Measurements from ENCODE around the gene N4BP2L2.

The N4BP2L2 gene

GRCh38 chr13:32499538-32500210 lies 38.9 kb downstream of the N4BP2L2 start:
- H3K9me3 ChIP-seq (ENCODE audit: control insufficient read depth, low read length), result no peaks in the 10 kb centered on the region
- H3K36me3 ChIP-seq (ENCODE audit: control insufficient read depth, insufficient read depth, low read length), result no peaks in the 10 kb centered on the region
- H3K9ac ChIP-seq, result no peak overlapping the region
- no peaks in the 10 kb centered on the region for H3K79me2 ChIP-seq
- no peaks in the 10 kb centered on the region for H3K27me3 ChIP-seq (ENCODE audit: control insufficient read depth, insufficient read depth, low read length)
- H3K4me2 ChIP-seq (ENCODE audit: low read length), result no peak overlapping the region
- peaks cover 4% of the 10 kb centered on the region for H3K4me1 ChIP-seq
- TF ChIP-seq, protein P1, sequence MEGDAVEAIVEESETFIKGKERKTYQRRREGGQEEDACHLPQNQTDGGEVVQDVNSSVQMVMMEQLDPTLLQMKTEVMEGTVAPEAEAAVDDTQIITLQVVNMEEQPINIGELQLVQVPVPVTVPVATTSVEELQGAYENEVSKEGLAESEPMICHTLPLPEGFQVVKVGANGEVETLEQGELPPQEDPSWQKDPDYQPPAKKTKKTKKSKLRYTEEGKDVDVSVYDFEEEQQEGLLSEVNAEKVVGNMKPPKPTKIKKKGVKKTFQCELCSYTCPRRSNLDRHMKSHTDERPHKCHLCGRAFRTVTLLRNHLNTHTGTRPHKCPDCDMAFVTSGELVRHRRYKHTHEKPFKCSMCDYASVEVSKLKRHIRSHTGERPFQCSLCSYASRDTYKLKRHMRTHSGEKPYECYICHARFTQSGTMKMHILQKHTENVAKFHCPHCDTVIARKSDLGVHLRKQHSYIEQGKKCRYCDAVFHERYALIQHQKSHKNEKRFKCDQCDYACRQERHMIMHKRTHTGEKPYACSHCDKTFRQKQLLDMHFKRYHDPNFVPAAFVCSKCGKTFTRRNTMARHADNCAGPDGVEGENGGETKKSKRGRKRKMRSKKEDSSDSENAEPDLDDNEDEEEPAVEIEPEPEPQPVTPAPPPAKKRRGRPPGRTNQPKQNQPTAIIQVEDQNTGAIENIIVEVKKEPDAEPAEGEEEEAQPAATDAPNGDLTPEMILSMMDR (IDR thresholded peaks at IDR 0.05), result no peak
- H3K4me3 ChIP-seq (ENCODE audit: low read depth, low read length), result no peak overlapping the region
- H3K27ac ChIP-seq, result no peak overlapping the region
- no peak overlapping the region for H2AFZ ChIP-seq

GRCh38 chr13:32497589-32497988 lies 41.0 kb downstream of the N4BP2L2 start:
- Histone ChIP-seq H3K27ac (no peak overlapping the region), H3K4me2 (ENCODE audit: low read length) (no peak overlapping the region), H3K36me3 (ENCODE audit: control insufficient read depth, insufficient read depth, low read length) (no peaks in the 10 kb centered on the region), H2AFZ (no peak overlapping the region), H3K27me3 (ENCODE audit: control insufficient read depth, insufficient read depth, low read length) (no peaks in the 10 kb centered on the region), H3K4me3 (ENCODE audit: low read depth, low read length) (no peak overlapping the region), H3K4me1 (peaks cover 4% of the 10 kb centered on the region), H3K9me3 (ENCODE audit: control insufficient read depth, low read length) (no peaks in the 10 kb centered on the region), H3K79me2 (no peaks in the 10 kb centered on the region), H3K9ac (no peak overlapping the region)
- TF ChIP-seq, protein P1 (IDR thresholded peaks at IDR 0.05), result no peak

DNA sequence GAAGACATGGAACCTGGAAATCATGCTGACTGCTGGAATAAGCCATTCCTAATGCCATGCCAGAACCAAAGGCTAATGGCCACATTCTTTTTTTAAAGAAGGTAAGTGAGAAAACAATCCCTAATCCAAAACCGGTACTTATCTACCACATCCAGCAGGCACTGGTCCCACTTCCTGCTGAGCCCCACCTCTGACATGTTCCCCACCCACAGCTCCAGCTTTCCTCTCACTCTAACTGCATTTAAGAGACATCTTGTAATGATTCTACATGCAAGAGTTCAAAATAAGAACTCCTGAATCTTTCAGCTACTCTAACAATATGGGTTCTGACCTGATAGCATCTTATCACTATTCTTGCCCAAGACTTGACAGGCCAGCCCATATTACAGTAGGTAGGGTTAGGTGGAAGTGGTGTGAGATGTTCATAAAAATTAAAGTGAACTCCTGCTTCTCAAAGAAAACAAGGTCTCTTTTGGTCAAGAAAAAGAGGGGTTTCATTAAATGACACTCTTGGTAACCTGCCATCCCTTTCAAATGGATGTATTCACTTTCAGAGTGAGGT lies 41.9 kb downstream of the N4BP2L2 start:
- Histone ChIP-seq H3K4me3 (ENCODE audit: low read depth, low read length) (no peak overlapping the region), H2AFZ (no peak overlapping the region), H3K36me3 (ENCODE audit: control insufficient read depth, insufficient read depth, low read length) (no peaks in the 10 kb centered on the region), H3K79me2 (no peaks in the 10 kb centered on the region), H3K9me3 (ENCODE audit: control insufficient read depth, low read length) (no peaks in the 10 kb centered on the region), H3K4me2 (ENCODE audit: low read length) (no peak overlapping the region), H3K27ac (no peak overlapping the region), H3K4me1 (peaks cover 4% of the 10 kb centered on the region), H3K9ac (no peak overlapping the region), H3K27me3 (ENCODE audit: control insufficient read depth, insufficient read depth, low read length) (no peaks in the 10 kb centered on the region)
- TF ChIP-seq, protein P1 (IDR thresholded peaks at IDR 0.05), result no peak

- H3K4me1 ChIP-seq, result peaks cover 4% of the 10 kb centered on the region
- H3K9ac ChIP-seq, result no peak overlapping the region
- TF ChIP-seq, protein P1 (IDR thresholded peaks at IDR 0.05), result no peak
- H3K36me3 ChIP-seq (ENCODE audit: control insufficient read depth, insufficient read depth, low read length), result no peaks in the 10 kb centered on the region
- no peaks in the 10 kb centered on the region for H3K9me3 ChIP-seq (ENCODE audit: control insufficient read depth, low read length)
- no peak overlapping the region for H2AFZ ChIP-seq
- H3K79me2 ChIP-seq, result no peaks in the 10 kb centered on the region
- no peak overlapping the region for H3K4me3 ChIP-seq (ENCODE audit: low read depth, low read length)
- no peak overlapping the region for H3K27ac ChIP-seq
- no peaks in the 10 kb centered on the region for H3K27me3 ChIP-seq (ENCODE audit: control insufficient read depth, insufficient read depth, low read length)
- H3K4me2 ChIP-seq (ENCODE audit: low read length), result no peak overlapping the region
These were observed 42.8 kb downstream of the N4BP2L2 start for GRCh38 chr13:32495841-32496240.

DNA sequence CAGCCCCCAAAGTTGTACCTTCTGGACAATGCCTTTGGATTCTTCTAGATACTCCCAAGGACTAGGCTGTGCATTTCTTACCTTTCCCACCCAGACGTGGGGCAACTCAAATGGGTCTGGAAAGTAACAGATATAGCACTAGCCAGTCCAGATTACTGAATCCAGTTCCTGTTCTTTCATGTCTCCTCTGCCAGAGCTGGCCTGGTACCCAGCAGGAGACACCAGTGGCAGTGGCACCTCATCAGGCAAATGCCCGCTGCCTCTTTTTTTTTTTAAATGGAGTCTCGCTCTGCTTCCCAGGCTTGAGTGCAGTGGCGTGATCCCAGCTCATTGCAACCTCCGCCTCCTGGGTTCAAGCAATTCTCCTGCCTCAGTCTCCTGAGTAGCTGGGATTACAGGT lies 43.2 kb downstream of the N4BP2L2 start:
- H3K79me2 ChIP-seq, result no peaks in the 10 kb centered on the region
- H3K4me3 ChIP-seq (ENCODE audit: low read depth, low read length), result no peak overlapping the region
- no peaks in the 10 kb centered on the region for H3K27me3 ChIP-seq (ENCODE audit: control insufficient read depth, insufficient read depth, low read length)
- peaks cover 4% of the 10 kb centered on the region for H3K4me1 ChIP-seq
- H3K9me3 ChIP-seq (ENCODE audit: control insufficient read depth, low read length), result no peaks in the 10 kb centered on the region
- no peak overlapping the region for H3K9ac ChIP-seq
- TF ChIP-seq, protein P1 (IDR thresholded peaks at IDR 0.05), result no peak
- H2AFZ ChIP-seq, result no peak overlapping the region
- no peak overlapping the region for H3K27ac ChIP-seq
- H3K36me3 ChIP-seq (ENCODE audit: control insufficient read depth, insufficient read depth, low read length), result no peaks in the 10 kb centered on the region
- H3K4me2 ChIP-seq (ENCODE audit: low read length), result no peak overlapping the region
